Motor neuron (in vitro differentiated cells): ENCODE results near the gene GDPGP1. TPM values are rescaled to one million over a fixed set of nuclear protein-coding genes. Genes with fewer than 3 reads are reported as not detected.
A peak's percentile ranks its signal among the peaks of the same experiment; 100 is the strongest.
"Not testable (repeated sequence)": the region's sequence is repeated elsewhere in the genome, so short reads cannot be mapped to it uniquely, and the experiment has no call there.

ENCODE experiments used
- ATAC-seq, 8 experiments: fragments of 200-7000 bp; cut with Tn5 transposase; replicated peaks in 6 of 8; 2 replicates each; pipeline ENCODE4 v1.8.0; 2021; ENCODE audit warnings: mild to moderate bottlenecking in 8 of 8, moderate library complexity in 8 of 8
- H3K27ac ChIP-seq, 2 donors: fragments of 250-450 bp; sonication (Bioruptor Pico); 2 replicates each; pipeline ENCODE4 v1.9.0; 2021; ENCODE audit warnings: antibody characterized with exemption in 2 of 2, mild to moderate bottlenecking in 2 of 2, moderate library complexity in 1 of 2
- H3K4me1 ChIP-seq, 2 donors: fragments of 250-450 bp; sonication (Bioruptor Pico); replicated peaks in 1 of 2; 2 replicates each; pipeline ENCODE4 v1.6.1; 2021; ENCODE audit warnings: antibody characterized with exemption in 2 of 2, mild to moderate bottlenecking in 2 of 2, moderate library complexity in 1 of 2
- H3K4me3 ChIP-seq, 5 donors: fragments of 250-450 bp; sonication (Bioruptor Pico); 2 replicates each; pipeline ENCODE4 v1.9.0; 2021; ENCODE audit warnings: antibody characterized with exemption in 5 of 5, mild to moderate bottlenecking in 5 of 5, moderate library complexity in 4 of 5
- WGBS, 10 experiments: fragments of 450-650 bp; shearing (Covaris generic); methylation state at CpG; one replicate each; pipeline ENCODE4 v1.0.0; 2022; 5-methylcytosine and 5-hydroxymethylcytosine counted together
- in situ Hi-C, 9 experiments: fragments of 400-800 bp; cut with MboI; loops; one replicate each; pipeline ENCODE4 v1.15.0; 2021; ENCODE audit warnings: low sequenced_read_pairs in 9 of 9, low pct_unique_long_range_greater_than_20kb in 2 of 9; ENCODE audit not compliant: unreplicated experiment in 9 of 9
- total RNA-seq, 8 experiments: library from RNA; unstranded; fragments of 300-600 nt; gene quantifications; 2 replicates each; pipeline versions ENCODE4 v1.2.3 to v1.2.4, GENCODE V29; 2022

Gene GDPGP1
- total RNA-seq, 8 experiments from 2014 or later, result 2.2 to 7.2 (median 6.3) TPM

- Histone ChIP-seq H3K4me1 (peaks cover 3 to 4% of the 10 kb centered on the region in 2 donors), H3K27ac (peak overlapping the region in 1 of 2 donors; percentile 83), H3K4me3 (peak overlapping the region; percentile 56 to 88 (median 59))
- ATAC-seq, result no peak
- 0 to 18% (median 7%) methylated on average over 2 to 7 of the region's 9 CpGs; no CpG with 5 or more reads in 3 of the 10 experiments for WGBS, 10 experiments
- in situ Hi-C loops, result no loop called here
These were observed 1.0 kb upstream of the GDPGP1 start for GRCh38 chr15:90232941-90233386.

- in situ Hi-C loops, result no loop called here
- peak; percentile 72 to 95 (median 93) for ATAC-seq
- 0% methylated on average over 1 to 4 of the region's 63 CpGs; no CpG with 5 or more reads in 6 of the 10 experiments for WGBS, 10 experiments
- H3K4me3 ChIP-seq, result peak within 1 kb of the TSS; percentile 56 to 88 (median 59)
- peaks cover 3 to 4% of the 10 kb centered on the region in 2 donors for H3K4me1 ChIP-seq
- peak within 1 kb of the TSS; percentile 56 to 83 for H3K27ac ChIP-seq
These were observed 468 bp upstream of the GDPGP1 start, which contains the start of gene CIB1 for GRCh38 chr15:90233387-90234095. Gene CIB1, minus strand, starts transcription at chr15:90233941. Its CDS starts 56 bp downstream, at chr15:90233885.

GRCh38 chr15:90239371-90239770 is 5.4 kb downstream of the GDPGP1 start:
- Histone ChIP-seq H3K4me1 (peaks cover 3 to 4% of the 10 kb centered on the region in 2 donors), H3K27ac (no peak overlapping the region), H3K4me3 (no peak overlapping the region)
- 72 to 100% methylated on average over 1 to 2 of the region's 3 CpGs; no CpG with 5 or more reads in 8 of the 10 experiments for WGBS, 10 experiments
- in situ Hi-C loops, result no loop called here
- peak in 2 of 8 experiments; percentile 46 to 84 for ATAC-seq

GRCh38 chr15:90240856-90241255 is 6.8 kb downstream of the GDPGP1 start:
- H3K4me3 ChIP-seq, result no peak overlapping the region
- ATAC-seq, result no peak
- in situ Hi-C loops, result no loop called here
- WGBS, 10 experiments, result 20 to 100% (median 96%) methylated on average over 1 to 5 of the region's 8 CpGs; no CpG with 5 or more reads in 2 of the 10 experiments
- H3K4me1 ChIP-seq, result no peaks in the 10 kb centered on the region
- H3K27ac ChIP-seq, result no peak overlapping the region

GRCh38 chr15:90241343-90242192 is 7.6 kb downstream of the GDPGP1 start:
- H3K27ac ChIP-seq, result no peak overlapping the region
- 40 to 95% (median 82%) methylated on average over 1 to 10 of the region's 22 CpGs; no CpG with 5 or more reads in 3 of the 10 experiments for WGBS, 10 experiments
- in situ Hi-C loops, result no loop called here

GRCh38 chr15:90243943-90244639 is 10.1 kb downstream of the GDPGP1 start:
- WGBS, 10 experiments, result 72 to 100% (median 86%) methylated on average over 1 to 7 of the region's 10 CpGs
- Histone ChIP-seq H3K27ac (no peak overlapping the region), H3K4me3 (no peak overlapping the region), H3K4me1 (no peaks in the 10 kb centered on the region)
- in situ Hi-C loops, result no loop called here
- no peak for ATAC-seq

More at GRCh38 chr15:90241343-90242192, 7.6 kb downstream of the GDPGP1 start:
- Histone ChIP-seq H3K4me1 (no peaks in the 10 kb centered on the region), H3K4me3 (no peak overlapping the region)
- ATAC-seq, result peak in 1 of 8 experiments; percentile 18

- ATAC-seq, result no peak
- WGBS, 10 experiments, result 58 to 100% (median 71%) methylated on average over 1 to 4 of the region's 6 CpGs; no CpG with 5 or more reads in 2 of the 10 experiments
- Histone ChIP-seq H3K27ac (peak overlapping the region in 1 of 2 donors; percentile 14), H3K4me3 (peak overlapping the region in 4 of 5 donors; percentile 51 to 65 (median 54)), H3K4me1 (peaks cover 4 to 5% of the 10 kb centered on the region in 2 donors)
- in situ Hi-C loops, result no loop called here
These were observed 14.8 kb downstream of the GDPGP1 start for GRCh38 chr15:90248789-90249202.

GRCh38 chr15:90249203-90249863 is 15.3 kb downstream of the GDPGP1 start, which contains the start of gene TTLL13:
Gene TTLL13, plus strand, starts transcription at chr15:90249556. Its CDS starts 1,075 bp downstream, at chr15:90250631.
- peak within 1 kb of the TSS; percentile 42 to 65 (median 54) for H3K4me3 ChIP-seq
- peak; percentile 94 to 99 (median 96) for ATAC-seq
- peaks cover 4 to 5% of the 10 kb centered on the region in 2 donors for H3K4me1 ChIP-seq
- WGBS, 10 experiments, result 0 to 4% (median 0%) methylated on average over 2 to 5 of the region's 44 CpGs; no CpG with 5 or more reads in 4 of the 10 experiments
- in situ Hi-C loops, result no loop called here
- peak within 1 kb of the TSS; percentile 44 to 81 for H3K27ac ChIP-seq

GRCh38 chr15:90257776-90258175 is 23.8 kb downstream of the GDPGP1 start:
- Histone ChIP-seq H3K4me3 (no peak overlapping the region), H3K4me1 (no peaks in the 10 kb centered on the region), H3K27ac (no peak overlapping the region)
- 88 to 92% (median 90%) methylated on average over 2 to 5 of the region's 7 CpGs; no CpG with 5 or more reads in 6 of the 10 experiments for WGBS, 10 experiments
- ATAC-seq, result no peak
- in situ Hi-C loops, result no loop called here

GRCh38 chr15:90259524-90259923 is 25.5 kb downstream of the GDPGP1 start:
- peak in 1 of 8 experiments; percentile 49 for ATAC-seq
- 48 to 100% (median 79%) methylated on average over 2 to 5 of the region's 5 CpGs for WGBS, 10 experiments
- in situ Hi-C loops, result no loop called here
- Histone ChIP-seq H3K4me3 (no peak overlapping the region), H3K27ac (no peak overlapping the region), H3K4me1 (peaks cover 4 to 5% of the 10 kb centered on the region in 2 donors)

GRCh38 chr15:90260731-90261130 is 26.7 kb downstream of the GDPGP1 start:
- 29 to 90% (median 46%) methylated on average over 1 to 3 of the region's 6 CpGs for WGBS, 10 experiments
- in situ Hi-C loops, result not testable (repeated sequence)

GRCh38 chr15:90261811-90262210 is 27.8 kb downstream of the GDPGP1 start:
- H3K4me1 ChIP-seq, result peaks cover 7 to 8% of the 10 kb centered on the region in 2 donors
- H3K4me3 ChIP-seq, result no peak overlapping the region
- 62 to 100% (median 90%) methylated on average over 1 to 3 of the region's 5 CpGs; no CpG with 5 or more reads in 4 of the 10 experiments for WGBS, 10 experiments
- ATAC-seq, result no peak
- H3K27ac ChIP-seq, result no peak overlapping the region
- in situ Hi-C loops, result no loop called here

More at GRCh38 chr15:90260731-90261130, 26.7 kb downstream of the GDPGP1 start:
- ATAC-seq, H3K27ac ChIP-seq, H3K4me3 ChIP-seq, H3K4me1 ChIP-seq: not testable (repeated sequence)
